Vagina (tissue), 2 donors: Measurements from ENCODE around the gene ROM1.

ENCODE experiments used
- CTCF ChIP-seq, 3 experiments: fragments of 450-650 bp in 2 of 3; fragments of 200-600 bp in 1 of 3; sonication (generic) in 1 of 3; IDR thresholded peaks; one replicate each; pipeline ENCODE4 v1.5.1; 2017 to 2019; ENCODE audit warnings: antibody characterized with exemption in 3 of 3, mild to moderate bottlenecking in 2 of 3, moderate library complexity in 2 of 3
- POLR2AphosphoS5 ChIP-seq, 2 donors: sonication (generic); formaldehyde crosslinking; IDR thresholded peaks; one replicate each; pipeline ENCODE4 v1.9.0; 2017; ENCODE audit warnings: antibody characterized with exemption in 2 of 2, mild to moderate bottlenecking in 2 of 2, low read depth in 1 of 2; ENCODE audit not compliant: insufficient read depth in 1 of 2

GRCh38 chr11:62607714-62608113 lies 5.3 kb upstream of the ROM1 start:
- TF ChIP-seq CTCF (IDR thresholded peaks at IDR 0.05) = no peak
- no peak for TF ChIP-seq POLR2AphosphoS5 (IDR thresholded peaks at IDR 0.05; ENCODE audit: insufficient read depth in 1 of 2, low read depth in 1 of 2)
